Pons (tissue), 1 donor: ENCODE data around the gene HOXC10.

Source experiments
- DNase-seq: peaks from one replicate; pipeline ENCODE4 v3.0.0-alpha.2; 2016; ENCODE audit warnings: low spot score

Gene HOXC10

DNA sequence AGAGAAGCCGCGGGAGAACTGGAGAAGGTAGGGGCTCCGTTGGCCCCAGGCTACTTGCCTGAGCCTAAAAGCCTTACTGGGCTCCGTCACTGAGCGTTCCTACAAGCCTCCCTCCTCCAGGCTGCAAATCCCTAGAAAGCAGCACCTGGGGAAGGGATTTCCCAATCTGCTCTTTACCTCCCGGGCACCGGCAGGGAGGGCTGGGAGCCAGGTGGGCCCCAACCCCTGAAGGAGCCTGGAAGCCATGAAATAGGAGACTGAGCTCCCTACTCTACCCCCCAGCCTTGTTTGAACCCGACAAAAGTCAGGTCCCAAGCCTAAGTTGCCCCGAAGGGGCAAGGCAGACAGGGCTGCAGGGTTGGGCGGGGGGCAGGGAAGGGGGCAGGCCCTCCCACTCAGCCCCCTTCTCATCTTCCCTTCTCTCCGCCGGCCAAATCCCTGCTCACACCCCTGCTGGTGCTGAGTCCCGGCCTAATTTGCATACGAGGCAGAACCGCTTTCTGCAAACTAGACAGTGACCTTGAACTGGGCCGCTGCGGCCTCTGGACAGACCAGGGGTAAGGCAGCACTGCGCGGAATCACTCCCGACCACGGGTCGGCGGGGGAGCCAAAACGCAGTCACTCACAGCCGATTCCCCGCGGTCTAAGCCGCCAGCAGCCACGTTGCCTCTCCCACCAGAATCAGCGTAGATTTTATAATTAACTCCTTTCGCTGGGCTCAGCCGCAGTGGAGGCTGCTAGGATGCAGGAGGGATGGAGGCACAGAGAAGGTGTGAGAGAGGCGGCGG lies 34.0 kb upstream of the HOXC10 start:
- DNase-seq, result no peak

DNA sequence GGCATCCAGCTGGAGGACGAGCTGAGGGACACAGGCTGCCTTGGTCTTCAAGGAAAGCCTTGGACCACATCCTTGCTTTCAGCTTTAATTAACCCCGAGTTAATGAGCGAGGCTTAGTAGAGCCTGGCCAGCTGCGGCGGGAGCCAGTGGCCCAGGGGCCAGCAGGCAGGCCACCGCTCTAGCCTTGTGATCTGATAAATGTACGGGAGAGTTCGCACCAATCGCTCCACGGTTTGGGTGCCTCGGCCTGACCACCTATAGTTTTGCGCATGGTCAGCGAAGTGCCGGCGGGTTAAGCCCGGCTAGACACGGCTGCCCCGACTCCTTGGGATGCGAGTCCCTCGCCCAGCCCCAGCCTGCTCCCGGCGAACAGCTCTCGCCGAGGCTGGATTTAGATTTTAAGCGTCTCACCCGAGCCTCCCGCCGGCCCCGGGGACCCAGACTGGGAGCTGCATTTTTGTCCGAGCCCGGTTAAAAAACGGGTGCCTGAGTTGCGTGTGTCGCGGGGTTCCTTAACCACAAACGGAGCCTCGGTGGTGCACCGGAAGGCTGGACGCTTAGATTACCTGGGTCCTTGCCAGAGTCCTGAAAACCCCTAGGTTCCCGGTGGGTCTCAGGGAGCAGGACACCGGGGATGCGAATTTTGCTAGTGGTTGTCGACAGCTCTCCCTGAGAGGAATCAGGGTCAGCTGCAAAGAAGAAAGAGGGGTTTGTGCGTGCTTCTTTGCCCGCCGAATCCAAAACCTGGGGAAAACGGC lies 33.2 kb upstream of the HOXC10 start:
- DNase-seq, result no peak

DNA sequence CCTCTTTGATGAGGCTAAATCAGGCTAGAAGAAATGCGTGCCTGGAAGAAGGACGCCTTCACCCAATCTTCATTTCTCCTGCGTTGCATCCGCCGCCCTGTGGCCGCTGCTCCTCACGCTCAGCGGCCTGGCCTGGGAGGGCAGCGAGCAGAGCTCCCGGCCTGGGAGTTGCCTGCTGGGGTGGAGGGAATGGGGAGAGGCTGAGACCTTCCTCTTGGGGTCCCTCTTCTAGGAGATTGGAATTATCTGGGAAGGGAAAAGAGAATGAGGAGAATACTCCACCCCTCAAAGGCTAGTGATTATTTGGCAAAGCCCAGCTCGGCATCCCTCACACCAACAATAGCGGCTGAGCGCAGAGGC lies 32.6 kb upstream of the HOXC10 start:
- DNase-seq, result no peak

DNA sequence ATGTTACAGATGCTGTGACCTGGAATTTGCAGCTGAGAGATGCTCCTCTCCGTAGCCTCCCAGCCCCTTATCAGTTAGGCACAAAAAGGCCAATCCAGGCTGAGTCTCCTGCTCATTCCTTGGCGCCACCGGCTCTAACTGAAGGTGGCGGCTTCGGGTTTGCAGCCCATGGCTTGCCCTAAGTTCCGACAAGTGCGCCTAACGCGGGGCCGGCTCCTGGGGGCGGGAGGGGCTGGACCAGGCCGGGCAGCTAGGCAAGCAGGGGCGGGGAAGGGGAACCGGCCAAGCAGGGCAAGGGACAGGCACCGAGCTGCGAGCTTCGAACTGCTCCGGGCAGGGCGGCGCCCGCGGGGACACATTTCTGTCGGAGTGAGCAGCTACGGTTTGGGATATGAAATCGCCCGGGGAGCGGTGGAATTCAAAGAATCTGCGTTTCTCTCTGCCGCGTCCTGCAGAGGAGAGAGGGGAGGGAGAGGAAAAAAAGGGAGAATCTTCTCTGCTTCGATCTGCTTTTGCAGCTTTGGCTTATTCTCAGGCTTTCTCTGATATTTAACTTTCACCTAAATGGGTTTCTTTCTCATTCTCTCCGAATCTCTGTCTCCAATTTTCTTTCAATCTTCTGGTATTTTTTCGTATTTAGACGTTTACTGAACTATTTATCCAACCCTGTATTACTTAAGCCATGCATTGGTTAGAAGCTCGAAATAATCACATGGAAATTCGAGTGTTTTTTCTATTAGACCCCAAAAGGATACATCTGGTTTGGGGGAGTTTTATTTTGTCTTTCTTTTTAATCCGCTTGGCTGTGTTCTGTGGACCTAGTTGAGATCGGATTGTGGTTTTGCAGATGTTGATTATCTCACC lies 31.8 kb upstream of the HOXC10 start:
- no peak for DNase-seq

DNA sequence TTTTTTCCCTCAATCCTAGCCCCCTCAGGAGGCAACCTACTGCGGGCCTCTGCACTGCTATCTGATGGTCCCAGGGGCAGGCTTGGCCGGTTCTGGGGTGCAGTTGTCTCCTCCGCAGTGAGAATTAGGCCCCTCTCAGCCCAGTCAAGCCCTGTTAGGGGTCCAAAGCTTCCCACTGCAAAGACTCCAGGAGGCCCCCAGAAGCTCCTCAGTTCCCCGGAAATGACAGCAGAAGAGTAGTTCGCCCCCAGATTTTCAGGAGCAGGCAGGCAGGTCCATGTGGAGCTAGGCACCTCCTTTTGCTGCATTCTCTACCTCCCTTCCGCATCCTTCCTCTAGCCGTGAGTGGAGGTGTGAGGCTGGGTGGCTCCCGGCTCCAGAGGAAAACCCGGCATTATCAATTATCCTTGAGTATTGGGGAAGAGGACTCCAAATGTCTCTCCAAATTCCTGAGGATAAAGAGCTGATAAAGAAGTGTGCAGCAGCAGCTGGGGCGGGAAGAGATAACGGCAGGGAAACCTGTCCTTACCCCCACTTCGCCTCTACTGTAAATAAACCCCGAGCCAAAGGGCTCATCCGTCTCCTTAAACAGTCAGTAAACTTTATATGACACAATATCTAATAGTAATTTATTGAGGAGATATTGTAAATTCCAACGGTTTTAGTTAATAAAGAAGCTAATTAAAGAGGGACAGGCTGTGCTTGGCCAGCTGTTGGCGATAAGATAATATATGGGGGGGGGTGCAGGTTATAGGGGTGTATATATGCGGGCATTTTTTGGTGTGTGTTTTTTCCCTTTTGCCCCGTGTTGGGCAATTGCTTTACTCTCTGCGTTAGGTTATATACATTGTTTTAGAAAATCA lies 30.9 kb upstream of the HOXC10 start:
- DNase-seq, result no peak

DNA sequence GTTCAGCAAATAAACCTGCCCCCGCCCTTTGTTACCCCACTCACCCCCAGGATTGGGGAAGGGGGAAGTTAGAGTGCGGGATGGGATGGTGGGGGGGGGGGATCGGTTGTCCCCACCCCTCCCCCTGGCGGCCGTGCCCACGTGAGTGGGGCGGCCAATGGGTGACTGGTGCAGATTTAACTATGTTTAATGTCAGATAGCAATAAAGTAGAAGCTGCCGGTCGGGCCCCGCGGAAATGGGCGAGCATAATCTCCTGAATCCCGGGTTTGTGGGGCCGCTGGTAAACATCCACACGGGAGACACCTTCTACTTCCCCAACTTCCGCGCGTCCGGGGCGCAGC lies 30.3 kb upstream of the HOXC10 start, which contains the start of gene HOXC12:
HOXC12 (plus strand) TSS at position 210 of the 342 bp plus-strand sequence; CDS start at position 237, 27 bp downstream.
- DNase-seq, result no peak

DNA sequence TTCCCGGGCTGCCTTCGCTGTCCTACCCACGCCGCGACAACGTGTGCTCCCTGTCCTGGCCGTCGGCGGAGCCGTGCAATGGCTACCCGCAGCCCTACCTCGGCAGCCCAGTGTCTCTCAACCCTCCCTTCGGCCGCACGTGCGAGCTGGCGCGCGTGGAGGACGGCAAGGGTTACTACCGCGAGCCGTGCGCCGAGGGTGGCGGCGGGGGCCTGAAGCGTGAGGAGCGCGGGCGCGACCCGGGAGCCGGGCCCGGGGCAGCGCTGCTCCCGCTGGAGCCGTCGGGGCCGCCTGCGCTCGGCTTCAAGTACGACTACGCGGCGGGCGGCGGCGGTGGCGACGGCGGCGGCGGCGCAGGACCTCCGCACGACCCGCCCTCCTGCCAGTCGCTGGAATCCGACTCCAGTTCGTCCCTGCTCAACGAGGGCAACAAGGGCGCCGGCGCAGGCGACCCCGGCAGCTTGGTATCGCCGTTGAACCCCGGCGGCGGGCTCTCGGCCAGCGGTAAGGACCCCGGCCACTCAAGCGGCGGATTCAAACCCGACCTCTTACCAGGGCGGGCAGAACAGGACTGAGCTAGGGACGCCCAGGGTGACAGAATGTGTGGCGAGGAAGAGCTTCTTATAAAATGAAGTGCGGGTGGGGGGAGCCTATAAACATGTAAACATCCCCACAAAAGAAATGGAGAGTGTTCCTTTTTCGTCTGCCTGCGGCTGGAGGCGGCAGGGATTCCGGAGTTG lies 29.7 kb upstream of the HOXC10 start:
- DNase-seq, result no peak

DNA sequence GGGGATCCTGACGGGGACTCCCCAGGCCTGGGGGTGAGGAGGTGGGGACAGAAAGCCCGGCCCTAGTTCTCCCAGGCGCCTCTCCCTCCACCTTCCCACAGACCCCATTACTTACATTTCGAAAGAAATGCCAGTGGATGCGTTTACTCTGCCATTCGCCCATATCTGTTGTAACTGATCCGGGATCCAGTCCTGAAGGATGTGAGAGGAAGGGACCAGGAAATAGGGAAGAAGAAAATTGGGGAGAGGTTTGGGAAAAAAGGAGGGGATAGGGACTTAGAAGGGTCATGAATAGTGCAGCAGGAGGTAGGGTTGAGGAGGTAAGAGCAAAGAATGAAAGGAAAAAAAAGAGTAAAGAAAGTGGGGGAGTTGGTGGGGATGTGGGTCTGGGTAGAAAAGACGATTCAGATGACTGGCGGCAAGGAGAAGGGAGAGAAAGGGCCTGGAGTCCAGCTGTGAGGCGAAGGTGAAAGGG lies 29.1 kb upstream of the HOXC10 start:
- DNase-seq, result no peak

DNA sequence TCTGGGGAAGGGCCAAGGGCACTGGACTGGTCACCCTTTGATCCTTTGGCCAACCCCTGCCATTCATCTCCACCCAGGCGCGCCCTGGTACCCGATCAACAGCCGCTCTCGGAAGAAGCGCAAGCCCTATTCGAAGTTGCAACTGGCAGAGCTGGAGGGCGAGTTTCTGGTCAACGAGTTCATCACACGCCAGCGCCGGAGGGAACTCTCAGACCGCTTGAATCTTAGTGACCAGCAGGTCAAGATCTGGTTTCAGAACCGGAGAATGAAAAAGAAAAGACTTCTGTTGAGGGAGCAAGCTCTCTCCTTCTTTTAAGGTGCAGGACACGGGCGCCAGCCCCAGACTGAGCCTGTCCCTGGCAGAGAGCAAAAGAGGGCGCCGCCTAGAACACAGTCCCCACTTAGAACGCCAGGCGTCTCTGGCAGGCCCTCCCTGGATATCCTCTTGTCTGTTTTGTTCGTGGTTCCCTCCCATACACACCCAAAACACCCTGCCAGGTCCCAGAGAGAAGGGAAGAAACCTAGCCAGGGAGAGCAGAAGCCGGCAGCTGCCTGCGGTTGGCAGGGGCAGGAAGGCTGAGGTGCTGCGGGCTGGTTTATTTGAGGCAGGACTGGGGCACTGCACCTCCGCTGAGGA lies 28.6 kb upstream of the HOXC10 start:
- no peak for DNase-seq

DNA sequence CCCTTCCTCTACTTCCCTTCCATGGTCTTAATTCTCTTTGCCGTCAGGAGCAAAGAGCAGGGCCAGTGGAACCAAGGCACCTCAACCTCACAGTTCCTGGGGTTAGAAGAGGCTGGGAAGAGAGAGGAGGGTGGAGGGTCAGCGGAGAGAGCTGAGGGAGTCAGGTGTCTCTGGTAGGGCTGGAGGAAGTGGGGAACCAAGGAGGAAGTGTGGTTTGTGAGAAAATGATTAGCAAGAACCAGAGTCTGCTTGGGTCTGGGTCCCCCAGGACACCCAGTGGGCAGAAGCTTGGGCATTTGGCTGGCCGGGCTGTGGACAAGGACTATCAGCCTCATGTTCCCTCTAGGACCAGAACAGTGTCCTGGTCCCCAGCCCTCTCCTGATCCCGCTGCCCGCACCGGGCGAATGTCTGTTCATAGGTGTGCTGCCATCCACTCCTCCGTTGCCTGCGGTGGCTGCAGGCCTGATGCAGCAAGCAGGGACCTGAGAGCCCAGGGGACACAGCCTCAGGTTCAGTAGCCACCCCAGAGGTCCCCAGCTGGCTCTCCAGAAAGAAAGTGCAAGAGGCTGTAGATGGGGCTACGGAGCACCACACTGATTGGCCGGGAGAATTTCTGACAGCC lies 27.9 kb upstream of the HOXC10 start:
- DNase-seq, result no peak

DNA sequence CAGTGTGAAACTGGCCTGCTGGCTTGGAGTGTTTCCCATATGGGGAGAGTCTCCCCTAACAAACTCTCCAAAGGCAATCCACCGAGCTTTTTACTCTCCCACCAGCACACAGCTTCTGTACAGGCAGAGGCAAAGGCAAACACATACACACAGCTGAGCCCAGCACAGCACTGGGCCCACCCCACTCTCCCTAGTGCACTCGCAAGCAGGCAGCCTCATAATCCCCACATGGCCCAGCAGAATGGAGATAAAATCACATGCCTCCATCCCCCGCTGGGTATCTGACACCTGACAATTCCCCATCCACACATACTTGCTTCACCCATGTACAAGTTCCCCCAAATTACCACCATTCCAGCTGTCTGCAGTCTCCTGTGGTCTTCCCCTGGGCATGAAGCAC lies 26.8 kb upstream of the HOXC10 start:
- no peak for DNase-seq

DNA sequence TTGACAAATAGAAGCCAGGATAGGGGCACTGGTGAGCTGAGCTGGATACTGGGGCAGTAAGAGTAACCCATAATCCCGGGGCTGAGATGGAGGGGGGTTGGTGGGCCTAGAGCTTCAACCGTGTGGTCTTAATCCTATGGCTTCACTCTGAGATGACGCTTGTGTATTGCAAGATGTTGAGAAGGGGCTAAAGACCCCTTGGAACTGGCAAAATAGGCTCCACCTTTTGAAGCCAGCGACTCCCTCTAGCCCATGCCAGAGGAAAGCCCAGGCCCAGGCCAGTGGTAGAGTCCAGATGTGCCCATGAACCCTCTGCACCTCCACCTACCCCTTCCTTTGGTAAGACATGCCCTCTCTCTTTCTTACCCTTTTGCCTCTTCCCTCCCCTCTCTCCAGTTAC lies 25.6 kb upstream of the HOXC10 start:
- no peak for DNase-seq

DNA sequence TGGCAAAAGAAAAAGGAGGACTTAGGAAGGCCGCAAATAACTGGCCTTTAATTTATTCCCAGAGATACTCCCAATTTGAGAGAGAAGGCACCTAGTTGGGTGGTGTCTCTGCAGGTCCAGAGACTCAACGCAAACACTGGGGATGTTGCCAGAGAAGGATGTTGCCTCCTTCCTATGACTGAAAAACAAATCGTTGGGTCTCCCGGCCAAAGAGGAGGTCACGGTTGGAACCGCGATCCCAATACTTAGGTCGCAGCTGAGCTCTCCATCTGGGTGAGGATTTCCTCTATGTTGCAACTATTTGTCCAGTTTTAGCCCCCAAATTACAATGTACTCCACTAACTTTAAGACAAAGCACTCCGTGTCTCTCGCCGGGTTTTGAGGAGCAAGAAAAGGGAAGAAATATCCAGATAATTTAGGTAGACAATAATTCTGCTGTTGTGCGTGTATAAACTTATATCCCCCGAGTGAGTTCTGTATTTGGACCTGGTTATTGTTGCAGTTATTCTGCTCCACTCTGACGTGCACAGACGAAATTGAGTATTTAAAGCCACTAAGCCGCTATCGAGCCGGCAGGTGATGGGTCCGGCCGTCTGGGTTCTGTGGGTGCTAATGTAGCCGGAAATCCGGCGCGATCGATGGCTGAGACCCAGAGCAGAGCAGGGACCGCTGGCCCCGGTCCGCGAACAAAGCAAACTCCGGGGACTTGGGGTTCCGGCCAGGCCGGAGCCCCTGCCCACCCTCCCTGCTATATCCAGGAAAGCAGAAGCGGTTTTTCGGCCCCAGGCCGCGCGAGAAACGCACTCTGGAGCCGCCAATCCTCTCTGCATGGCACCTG lies 24.5 kb upstream of the HOXC10 start:
- DNase-seq, result no peak

DNA sequence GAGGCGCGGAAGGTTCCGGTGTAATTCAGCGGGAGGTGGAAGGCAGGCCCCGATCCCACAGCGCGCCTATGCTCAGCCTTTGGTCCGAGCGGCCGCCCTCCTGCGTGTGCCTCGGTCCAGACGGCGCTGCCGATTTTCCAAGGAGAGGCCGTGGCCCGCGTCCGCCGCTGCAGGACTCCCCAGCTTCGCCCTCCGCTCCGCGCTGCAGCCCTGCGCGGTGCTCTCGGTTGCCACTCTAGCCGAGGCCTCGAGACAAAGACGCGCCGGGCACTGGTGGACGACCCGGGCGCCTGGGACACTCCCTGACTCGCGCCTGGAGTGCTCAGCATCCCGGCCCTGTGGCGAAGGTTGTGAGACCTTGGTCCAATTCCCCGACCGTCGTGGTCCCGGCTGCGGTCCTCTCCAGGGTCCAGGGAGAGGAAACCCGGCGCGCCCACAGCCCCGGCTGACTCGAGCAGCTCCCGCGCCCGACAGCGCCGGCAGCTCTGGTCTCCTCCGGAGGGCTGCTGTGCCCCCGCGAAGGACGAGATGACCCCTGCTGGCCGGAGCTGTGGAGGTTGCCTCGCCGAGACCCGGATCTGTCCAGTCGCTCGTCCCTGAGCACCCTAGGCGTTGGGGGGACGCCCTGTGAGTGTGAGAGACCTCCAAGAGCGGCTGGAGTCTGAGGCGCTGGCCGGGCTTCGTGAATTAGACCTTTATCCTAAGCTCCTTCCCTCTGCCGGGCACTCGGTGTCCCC lies 23.8 kb upstream of the HOXC10 start:
- DNase-seq, result no peak

DNA sequence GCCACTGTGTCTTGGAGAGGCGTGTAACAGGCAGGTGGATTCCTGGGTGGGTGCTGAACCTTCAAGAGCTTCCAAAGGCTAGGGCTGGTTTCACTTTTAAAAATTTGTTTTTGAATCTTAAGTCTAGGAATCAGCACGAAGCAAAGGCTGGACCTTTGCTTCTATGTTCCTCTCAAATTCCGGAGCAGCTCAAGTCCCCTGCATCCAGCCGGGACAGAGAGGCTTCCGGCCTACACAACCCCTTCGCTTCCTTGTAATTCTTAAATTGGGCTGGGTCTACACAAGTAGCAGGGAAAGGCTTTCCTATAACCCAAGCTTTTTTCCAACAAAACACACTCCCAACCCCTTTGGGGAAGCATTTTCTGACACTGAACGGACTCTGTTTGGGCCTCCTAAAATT lies 21.9 kb upstream of the HOXC10 start:
- DNase-seq, result no peak

DNA sequence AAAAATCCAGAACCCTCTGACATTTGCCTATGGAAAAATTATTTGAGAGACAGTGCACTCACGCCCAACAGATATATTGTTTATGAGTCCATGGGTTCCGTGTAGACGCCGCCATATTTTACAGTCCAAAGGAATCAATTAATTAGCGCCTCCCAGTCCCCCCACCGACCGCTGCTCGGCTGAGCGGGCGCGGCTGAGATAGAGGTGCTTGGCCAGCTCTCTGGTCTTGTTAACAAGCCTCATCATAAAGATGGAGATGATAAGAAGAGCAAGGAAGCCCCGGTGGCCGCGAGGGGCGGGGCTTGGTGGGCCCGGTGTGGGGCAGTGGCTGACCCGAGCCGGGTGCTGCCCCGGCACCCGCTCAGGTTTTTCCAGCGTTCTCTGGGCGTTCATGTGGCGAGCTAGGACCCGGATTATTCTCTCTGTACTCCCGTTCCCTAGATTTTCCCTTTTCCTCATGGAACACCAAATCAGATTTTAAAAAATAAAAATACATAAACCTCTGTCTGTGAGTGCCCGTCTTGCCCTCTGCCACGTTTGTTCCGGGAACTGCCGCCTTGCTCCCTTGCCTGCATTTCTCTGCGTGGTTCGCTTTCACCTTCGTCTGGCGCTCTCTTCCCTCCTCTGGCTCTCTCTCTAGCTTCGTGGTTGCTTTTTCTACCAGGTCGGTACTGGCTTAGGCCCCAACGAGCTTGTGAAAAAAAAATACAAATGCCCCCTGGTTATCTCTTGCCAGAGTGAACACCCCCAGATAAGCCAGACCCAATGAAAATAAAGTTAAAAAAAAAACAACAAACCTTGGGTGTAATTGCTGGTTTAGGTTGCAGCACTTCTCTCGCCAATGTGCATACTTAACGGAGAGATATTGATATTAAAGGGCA lies 21.3 kb upstream of the HOXC10 start:
- no peak for DNase-seq

DNA sequence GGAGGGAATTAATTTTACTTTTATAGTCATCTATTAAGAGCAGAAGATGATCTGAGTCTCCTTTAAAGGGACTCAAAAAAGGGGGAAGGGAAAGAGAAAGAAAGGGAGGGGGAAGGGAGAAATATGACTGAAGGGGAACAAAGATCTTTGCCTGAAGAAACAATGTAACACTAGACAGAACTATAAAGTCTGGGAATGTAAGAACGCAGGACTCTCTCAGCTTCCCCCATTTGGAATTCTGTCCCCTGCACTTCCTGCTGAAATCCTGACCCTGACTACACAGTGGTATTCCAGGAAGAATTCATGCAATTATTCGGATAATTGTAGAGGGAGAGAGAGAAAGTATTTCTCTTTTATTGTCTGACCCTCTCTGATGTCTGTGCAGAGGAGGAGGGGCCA lies 20.6 kb upstream of the HOXC10 start:
- DNase-seq, result no peak
